ENCODE results near the gene UBAC2. TPM values are rescaled to one million over a fixed set of nuclear protein-coding genes. Genes with fewer than 3 reads are reported as not detected.

Gene UBAC2
- total and polyA plus RNA-seq, 11 donors, result 32.6 to 66.9 (median 48.5) TPM

DNA sequence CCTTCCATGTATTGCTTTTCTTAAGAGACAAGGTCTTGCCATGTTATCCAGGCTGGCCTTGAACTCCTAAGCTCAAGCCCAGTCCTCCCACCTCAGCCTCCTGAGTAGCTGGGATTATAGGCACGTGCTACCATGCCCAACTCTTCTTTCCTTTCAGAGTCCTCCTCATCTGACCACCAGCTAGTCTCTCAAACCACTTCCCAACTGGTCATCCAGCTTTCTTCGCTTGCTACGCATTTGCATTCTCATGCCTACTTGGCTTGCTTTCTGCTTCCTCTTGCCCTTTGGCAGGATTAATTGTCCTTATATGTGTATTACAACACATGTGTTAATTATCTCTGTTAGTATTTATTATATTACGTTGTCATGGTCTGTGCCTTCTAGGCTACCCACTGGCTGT lies 51.3 kb downstream of the UBAC2 start:
- DNase-seq (no peak), ATAC-seq (no peak)
- intact Hi-C loops (cut with DNase I), result no loop called here
- Histone ChIP-seq H3K4me1 (peaks cover 0 to 27% (median 1%) of the 10 kb centered on the region in 12 donors), H3K27me3 (no peaks in the 10 kb centered on the region), H3K4me3 (no peak overlapping the region), H3K36me3 (peaks cover 0 to 41% (median 23%) of the 10 kb centered on the region in 9 donors), H3K27ac (no peak overlapping the region), H3K9me3 (peaks cover 0 to 4% (median 0%) of the 10 kb centered on the region in 12 donors)
- WGBS, 4 donors, result 86 to 96% (median 93%) methylated on average over 4 of the region's 4 CpGs
- TF ChIP-seq, protein P1, sequence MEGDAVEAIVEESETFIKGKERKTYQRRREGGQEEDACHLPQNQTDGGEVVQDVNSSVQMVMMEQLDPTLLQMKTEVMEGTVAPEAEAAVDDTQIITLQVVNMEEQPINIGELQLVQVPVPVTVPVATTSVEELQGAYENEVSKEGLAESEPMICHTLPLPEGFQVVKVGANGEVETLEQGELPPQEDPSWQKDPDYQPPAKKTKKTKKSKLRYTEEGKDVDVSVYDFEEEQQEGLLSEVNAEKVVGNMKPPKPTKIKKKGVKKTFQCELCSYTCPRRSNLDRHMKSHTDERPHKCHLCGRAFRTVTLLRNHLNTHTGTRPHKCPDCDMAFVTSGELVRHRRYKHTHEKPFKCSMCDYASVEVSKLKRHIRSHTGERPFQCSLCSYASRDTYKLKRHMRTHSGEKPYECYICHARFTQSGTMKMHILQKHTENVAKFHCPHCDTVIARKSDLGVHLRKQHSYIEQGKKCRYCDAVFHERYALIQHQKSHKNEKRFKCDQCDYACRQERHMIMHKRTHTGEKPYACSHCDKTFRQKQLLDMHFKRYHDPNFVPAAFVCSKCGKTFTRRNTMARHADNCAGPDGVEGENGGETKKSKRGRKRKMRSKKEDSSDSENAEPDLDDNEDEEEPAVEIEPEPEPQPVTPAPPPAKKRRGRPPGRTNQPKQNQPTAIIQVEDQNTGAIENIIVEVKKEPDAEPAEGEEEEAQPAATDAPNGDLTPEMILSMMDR (IDR thresholded peaks at IDR 0.05), result no peak
- TF ChIP-seq POLR2A (IDR thresholded peaks at IDR 0.05), result no peak

- Histone ChIP-seq H3K27me3 (no peaks in the 10 kb centered on the region), H3K36me3 (peaks cover 0 to 26% (median 18%) of the 10 kb centered on the region in 9 donors), H3K9me3 (no peaks in the 10 kb centered on the region), H3K4me3 (no peak overlapping the region), H3K4me1 (peaks cover 0 to 55% (median 4%) of the 10 kb centered on the region in 12 donors), H3K27ac (no peak overlapping the region)
- ATAC-seq (no peak), DNase-seq (no peak)
- WGBS, 4 donors, result 91 to 92% (median 92%) methylated on average over 14 of the region's 14 CpGs
- intact Hi-C loops (cut with DNase I), result no loop called here
- TF ChIP-seq, protein P1 (IDR thresholded peaks at IDR 0.05), result no peak
- TF ChIP-seq POLR2A (IDR thresholded peaks at IDR 0.05), result no peak
Observed at GRCh38 chr13:99254830-99255229, 54.2 kb downstream of the UBAC2 start.

DNA sequence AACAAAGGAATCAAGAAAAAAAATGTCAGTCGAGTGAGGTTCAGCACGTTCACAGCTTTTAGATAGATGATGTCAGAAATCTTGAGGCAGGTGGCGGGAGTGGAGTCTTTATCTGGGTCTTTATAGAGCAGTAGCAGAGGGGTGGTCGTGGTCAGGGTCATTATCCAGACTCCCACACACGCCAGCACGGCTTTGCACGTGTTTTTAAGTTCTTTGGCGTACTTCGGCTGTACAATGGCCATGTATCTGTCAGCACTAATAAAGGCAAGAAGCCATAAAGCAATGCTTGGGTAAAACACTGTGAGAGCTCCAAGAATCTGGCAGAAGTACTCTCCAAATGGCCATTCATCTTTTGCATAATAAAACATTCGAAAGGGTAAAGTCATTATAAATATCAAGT lies 54.6 kb downstream of the UBAC2 start:
- peaks cover 0 to 59% (median 4%) of the 10 kb centered on the region in 12 donors for H3K4me1 ChIP-seq
- H3K9me3 ChIP-seq, result no peaks in the 10 kb centered on the region
- no peak overlapping the region for H3K4me3 ChIP-seq
- intact Hi-C loops (cut with DNase I), result no loop called here
- H3K27me3 ChIP-seq, result no peaks in the 10 kb centered on the region
- DNase-seq (no peak), ATAC-seq (no peak)
- H3K36me3 ChIP-seq, result peaks cover 0 to 27% (median 18%) of the 10 kb centered on the region in 9 donors
- TF ChIP-seq, protein P1 (IDR thresholded peaks at IDR 0.05), result no peak
- no peak for TF ChIP-seq POLR2A (IDR thresholded peaks at IDR 0.05)
- no peak overlapping the region for H3K27ac ChIP-seq
- WGBS, 4 donors, result 84 to 90% (median 86%) methylated on average over 10 of the region's 10 CpGs

- TF ChIP-seq, protein P1 (IDR thresholded peaks at IDR 0.05), result no peak
- no peak for TF ChIP-seq POLR2A (IDR thresholded peaks at IDR 0.05)
- WGBS, 4 donors, result 82 to 90% (median 84%) methylated on average over 2 of the region's 2 CpGs
- ATAC-seq (no peak), DNase-seq (no peak)
- peaks cover 0 to 27% (median 13%) of the 10 kb centered on the region in 9 donors for H3K36me3 ChIP-seq
- peak overlapping the region in 5 of 12 donors; percentile 6 to 26 (median 11) for H3K27ac ChIP-seq
- peak overlapping the region in 1 of 12 donors; percentile 49 for H3K4me3 ChIP-seq
- H3K9me3 ChIP-seq, result no peaks in the 10 kb centered on the region
- no peaks in the 10 kb centered on the region for H3K27me3 ChIP-seq
- peaks cover 0 to 58% (median 4%) of the 10 kb centered on the region in 12 donors for H3K4me1 ChIP-seq
- intact Hi-C loops (cut with DNase I), result no loop called here
Observed at GRCh38 chr13:99256283-99256682, 55.6 kb downstream of the UBAC2 start.

Measured in heart left ventricle (tissue), 16 donors.